ENCODE measurements around the gene UNC13C. TPM values are rescaled to one million over a fixed set of nuclear protein-coding genes. Genes with fewer than 3 reads are reported as not detected.

UNC13C gene
- total RNA-seq, 1 donor from 2014 or later = 0.22 TPM

- no peak for DNase-seq
- Histone ChIP-seq H3K4me1 (no peaks in the 10 kb centered on the region), H3K27me3 (ENCODE audit: low read depth) (no peaks in the 10 kb centered on the region), H3K36me3 (no peaks in the 10 kb centered on the region), H3K27ac (replicated peaks) (no peak overlapping the region), H3K4me3 (no peak overlapping the region), H3K9me3 (replicated peaks) (peaks cover 10% of the 10 kb centered on the region)
- intact Hi-C loops (cut with micrococcal nuclease) = no loop called here
- TF ChIP-seq CTCF (IDR thresholded peaks at IDR 0.05; ENCODE audit: borderline replicate concordance) = no peak
Observed at GRCh38 chr15:53987480-53987879, 9.2 kb downstream of the UNC13C start.

GRCh38 chr15:54007256-54007655 lies 29.0 kb downstream of the UNC13C start:
- intact Hi-C loops (cut with micrococcal nuclease) = no loop called here
- H3K27me3 ChIP-seq (ENCODE audit: low read depth) = no peaks in the 10 kb centered on the region
- no peaks in the 10 kb centered on the region for H3K9me3 ChIP-seq (replicated peaks)
- DNase-seq = no peak
- no peaks in the 10 kb centered on the region for H3K36me3 ChIP-seq
- TF ChIP-seq CTCF (IDR thresholded peaks at IDR 0.05; ENCODE audit: borderline replicate concordance) = no peak
- H3K27ac ChIP-seq (replicated peaks) = no peak overlapping the region
- no peak overlapping the region for H3K4me3 ChIP-seq
- no peaks in the 10 kb centered on the region for H3K4me1 ChIP-seq

GRCh38 chr15:54011656-54012055 lies 33.4 kb downstream of the UNC13C start:
- Histone ChIP-seq H3K4me3 (no peak overlapping the region), H3K9me3 (replicated peaks) (no peaks in the 10 kb centered on the region), H3K27ac (replicated peaks) (no peak overlapping the region), H3K27me3 (ENCODE audit: low read depth) (no peaks in the 10 kb centered on the region), H3K36me3 (no peaks in the 10 kb centered on the region), H3K4me1 (no peaks in the 10 kb centered on the region)
- intact Hi-C loops (cut with micrococcal nuclease) = no loop called here
- no peak for TF ChIP-seq CTCF (IDR thresholded peaks at IDR 0.05; ENCODE audit: borderline replicate concordance)
- no peak for DNase-seq

- Histone ChIP-seq H3K27me3 (ENCODE audit: low read depth) (no peaks in the 10 kb centered on the region), H3K36me3 (no peaks in the 10 kb centered on the region), H3K9me3 (replicated peaks) (no peaks in the 10 kb centered on the region), H3K27ac (replicated peaks) (no peak overlapping the region), H3K4me1 (no peaks in the 10 kb centered on the region), H3K4me3 (no peak overlapping the region)
- intact Hi-C loops (cut with micrococcal nuclease) = no loop called here
- DNase-seq = no peak
- TF ChIP-seq CTCF (IDR thresholded peaks at IDR 0.05; ENCODE audit: borderline replicate concordance) = no peak
Observed at GRCh38 chr15:54014067-54014655, 35.9 kb downstream of the UNC13C start.

GRCh38 chr15:54017251-54017650 lies 39.0 kb downstream of the UNC13C start:
- Histone ChIP-seq H3K4me3 (no peak overlapping the region), H3K36me3 (no peaks in the 10 kb centered on the region), H3K4me1 (no peaks in the 10 kb centered on the region), H3K9me3 (replicated peaks) (peaks cover 9% of the 10 kb centered on the region), H3K27ac (replicated peaks) (no peak overlapping the region), H3K27me3 (ENCODE audit: low read depth) (no peaks in the 10 kb centered on the region)
- no peak for DNase-seq
- no peak for TF ChIP-seq CTCF (IDR thresholded peaks at IDR 0.05; ENCODE audit: borderline replicate concordance)
- intact Hi-C loops (cut with micrococcal nuclease) = no loop called here
